MM.1S (cell line): ENCODE measurements around the gene PPP1R1C.

ENCODE experiments used
- DNase-seq: peaks from one replicate; pipeline ENCODE4 v3.0.0-alpha.2; 2015
- H2AFZ ChIP-seq: fragments of 300-600 bp; sonication (generic); 2 replicates; pipeline ENCODE4 v1.6.0; 2016; ENCODE audit warnings: antibody characterized with exemption, low read length
- H3F3A ChIP-seq: fragments of 300-600 bp; sonication (generic); 2 replicates; pipeline ENCODE4 v1.6.1; 2016; ENCODE audit warnings: mild to moderate bottlenecking, antibody characterized with exemption, low read length, moderate library complexity, mixed read lengths; ENCODE audit not compliant: insufficient read depth
- H3K27ac ChIP-seq: fragments of 300-600 bp; sonication (generic); 2 replicates; pipeline ENCODE4 v1.5.1; 2016; ENCODE audit warnings: mild to moderate bottlenecking, low read length
- H3K27me3 ChIP-seq: fragments of 300-600 bp; sonication (generic); replicated peaks from 2 replicates; pipeline ENCODE4 v1.6.0; 2016; ENCODE audit warnings: low read length; ENCODE audit not compliant: insufficient read depth
- H3K36me3 ChIP-seq: fragments of 300-600 bp; sonication (generic); replicated peaks from 2 replicates; pipeline ENCODE4 v1.6.1; 2016; ENCODE audit warnings: mild to moderate bottlenecking, low read length, mixed read lengths; ENCODE audit not compliant: insufficient read depth
- H3K4me1 ChIP-seq: fragments of 300-600 bp; sonication (generic); 2 replicates; pipeline ENCODE4 v1.6.1; 2016; ENCODE audit warnings: low read length, mixed read lengths
- H3K4me2 ChIP-seq: fragments of 300-600 bp; sonication (generic); 2 replicates; pipeline ENCODE4 v1.6.0; 2016; ENCODE audit warnings: low read depth, low read length
- H3K4me3 ChIP-seq: fragments of 300-600 bp; sonication (generic); 2 replicates; pipeline ENCODE4 v1.5.1; 2016; ENCODE audit warnings: low read length, mixed read lengths
- H3K79me2 ChIP-seq: fragments of 300-600 bp; sonication (generic); 2 replicates; pipeline ENCODE4 v1.6.1; 2016; ENCODE audit warnings: mixed run types, low read length, mixed read lengths
- H3K9ac ChIP-seq: fragments of 300-600 bp; sonication (generic); 2 replicates; pipeline ENCODE4 v1.6.1; 2016; ENCODE audit warnings: low read length, mixed read lengths
- H3K9me2 ChIP-seq: fragments of 300-600 bp; sonication (generic); replicated peaks from 2 replicates; pipeline ENCODE4 v1.6.1; 2016; ENCODE audit warnings: mild to moderate bottlenecking, low read length, mixed read lengths; ENCODE audit not compliant: insufficient read depth
- H3K9me3 ChIP-seq: fragments of 300-600 bp; sonication (generic); replicated peaks from 2 replicates; pipeline ENCODE4 v1.6.1; 2016; ENCODE audit warnings: mild to moderate bottlenecking, low read length, mixed read lengths; ENCODE audit not compliant: insufficient read depth
- H4K20me1 ChIP-seq: fragments of 300-600 bp; sonication (generic); 2 replicates; pipeline ENCODE4 v1.6.1; 2016; ENCODE audit warnings: mild to moderate bottlenecking, low read length, moderate library complexity, mixed read lengths; ENCODE audit not compliant: insufficient read depth
- EZH2 ChIP-seq: fragments of 300-600 bp; sonication (generic); optimal IDR thresholded peaks from 2 replicates; pipeline ENCODE3; 2017; ENCODE audit warnings: low read depth, mild to moderate bottlenecking, antibody characterized with exemption, low read length, mixed read lengths
- EZH2phosphoT487 ChIP-seq: fragments of 300-600 bp; sonication (generic); IDR thresholded peaks from 2 replicates; pipeline ENCODE4 v1.6.1; 2018; ENCODE audit warnings: antibody characterized with exemption, low read length
- TF ChIP-seq, protein P1 (sequence below): fragments of 300-600 bp; sonication (generic); IDR thresholded peaks from 2 replicates; pipeline ENCODE4 v1.5.1; 2016; ENCODE audit warnings: antibody characterized with exemption, low read length, mixed read lengths

The PPP1R1C gene

DNA sequence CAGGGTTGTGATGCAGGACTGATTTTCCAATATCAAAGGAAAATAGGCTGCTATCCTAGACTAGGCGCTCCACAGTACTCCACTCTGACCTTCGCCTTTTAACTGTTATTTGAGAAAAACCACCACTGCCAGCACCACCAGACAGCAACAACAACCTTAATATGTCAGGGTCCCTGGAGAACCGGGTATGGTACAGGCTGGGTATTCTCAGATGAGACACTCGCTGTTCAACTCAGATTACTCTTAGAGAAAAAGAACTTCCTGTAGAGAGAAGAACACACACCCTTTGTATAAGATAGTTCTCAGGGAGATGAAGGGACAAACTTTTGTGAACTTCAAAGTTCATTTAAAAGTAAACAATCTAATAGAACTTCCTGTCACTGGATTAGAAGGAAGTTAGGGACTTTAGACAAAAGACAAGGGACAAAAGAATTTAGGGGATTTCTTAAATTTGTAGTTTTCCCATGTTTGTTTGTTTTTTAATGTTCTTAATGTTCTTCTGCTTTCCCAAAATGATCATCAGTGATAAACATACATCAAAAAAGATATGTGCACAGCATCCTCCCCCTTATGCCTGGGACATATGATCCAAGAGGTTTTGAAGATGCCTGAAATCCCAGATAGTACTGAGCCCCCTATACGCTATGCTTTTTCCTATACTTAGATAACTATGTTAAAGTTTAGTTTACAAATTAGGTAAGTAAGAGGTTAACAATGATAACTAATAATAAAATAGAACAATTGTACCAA is 41.3 kb upstream of the PPP1R1C start:
- Histone ChIP-seq H3K9ac (no peak overlapping the region), H3K36me3 (no peaks in the 10 kb centered on the region), H3K27me3 (no peaks in the 10 kb centered on the region), H3K9me3 (no peaks in the 10 kb centered on the region), H3K79me2 (no peaks in the 10 kb centered on the region), H3F3A (no peaks in the 10 kb centered on the region), H3K4me1 (no peaks in the 10 kb centered on the region), H2AFZ (no peak overlapping the region), H3K9me2 (no peaks in the 10 kb centered on the region), H3K4me3 (no peak overlapping the region), H3K4me2 (no peak overlapping the region), H3K27ac (no peak overlapping the region), H4K20me1 (no peaks in the 10 kb centered on the region)
- TF ChIP-seq EZH2: no peak
- no peak for TF ChIP-seq EZH2phosphoT487
- TF ChIP-seq, protein P1, sequence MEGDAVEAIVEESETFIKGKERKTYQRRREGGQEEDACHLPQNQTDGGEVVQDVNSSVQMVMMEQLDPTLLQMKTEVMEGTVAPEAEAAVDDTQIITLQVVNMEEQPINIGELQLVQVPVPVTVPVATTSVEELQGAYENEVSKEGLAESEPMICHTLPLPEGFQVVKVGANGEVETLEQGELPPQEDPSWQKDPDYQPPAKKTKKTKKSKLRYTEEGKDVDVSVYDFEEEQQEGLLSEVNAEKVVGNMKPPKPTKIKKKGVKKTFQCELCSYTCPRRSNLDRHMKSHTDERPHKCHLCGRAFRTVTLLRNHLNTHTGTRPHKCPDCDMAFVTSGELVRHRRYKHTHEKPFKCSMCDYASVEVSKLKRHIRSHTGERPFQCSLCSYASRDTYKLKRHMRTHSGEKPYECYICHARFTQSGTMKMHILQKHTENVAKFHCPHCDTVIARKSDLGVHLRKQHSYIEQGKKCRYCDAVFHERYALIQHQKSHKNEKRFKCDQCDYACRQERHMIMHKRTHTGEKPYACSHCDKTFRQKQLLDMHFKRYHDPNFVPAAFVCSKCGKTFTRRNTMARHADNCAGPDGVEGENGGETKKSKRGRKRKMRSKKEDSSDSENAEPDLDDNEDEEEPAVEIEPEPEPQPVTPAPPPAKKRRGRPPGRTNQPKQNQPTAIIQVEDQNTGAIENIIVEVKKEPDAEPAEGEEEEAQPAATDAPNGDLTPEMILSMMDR: no peak
- no peak for DNase-seq

DNA sequence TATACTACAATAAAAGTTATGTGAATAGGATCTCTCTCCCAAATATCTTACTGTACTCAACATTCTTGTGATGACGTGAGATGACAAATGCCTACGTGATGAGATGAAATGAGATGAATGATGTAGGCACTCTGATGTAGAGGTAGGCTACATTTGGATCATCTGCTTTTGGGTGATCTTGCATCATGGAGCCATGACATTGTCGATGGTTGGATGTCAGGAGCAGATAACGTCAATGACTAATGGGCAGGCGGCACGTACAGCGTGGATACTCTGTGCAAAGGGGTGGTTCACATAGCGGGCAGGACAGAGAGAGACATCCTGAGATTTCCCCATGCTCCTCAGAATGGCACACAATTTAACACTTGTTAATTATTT is 40.8 kb upstream of the PPP1R1C start:
- Histone ChIP-seq H3K27ac (no peak overlapping the region), H3K36me3 (no peaks in the 10 kb centered on the region), H3K9me3 (no peaks in the 10 kb centered on the region), H4K20me1 (no peaks in the 10 kb centered on the region), H2AFZ (no peak overlapping the region), H3K27me3 (no peaks in the 10 kb centered on the region), H3K9ac (no peak overlapping the region), H3K79me2 (no peaks in the 10 kb centered on the region), H3K9me2 (no peaks in the 10 kb centered on the region), H3K4me1 (no peaks in the 10 kb centered on the region), H3F3A (no peaks in the 10 kb centered on the region), H3K4me3 (no peak overlapping the region), H3K4me2 (no peak overlapping the region)
- TF ChIP-seq EZH2phosphoT487: no peak
- TF ChIP-seq, protein P1: no peak
- no peak for TF ChIP-seq EZH2
- no peak for DNase-seq

DNA sequence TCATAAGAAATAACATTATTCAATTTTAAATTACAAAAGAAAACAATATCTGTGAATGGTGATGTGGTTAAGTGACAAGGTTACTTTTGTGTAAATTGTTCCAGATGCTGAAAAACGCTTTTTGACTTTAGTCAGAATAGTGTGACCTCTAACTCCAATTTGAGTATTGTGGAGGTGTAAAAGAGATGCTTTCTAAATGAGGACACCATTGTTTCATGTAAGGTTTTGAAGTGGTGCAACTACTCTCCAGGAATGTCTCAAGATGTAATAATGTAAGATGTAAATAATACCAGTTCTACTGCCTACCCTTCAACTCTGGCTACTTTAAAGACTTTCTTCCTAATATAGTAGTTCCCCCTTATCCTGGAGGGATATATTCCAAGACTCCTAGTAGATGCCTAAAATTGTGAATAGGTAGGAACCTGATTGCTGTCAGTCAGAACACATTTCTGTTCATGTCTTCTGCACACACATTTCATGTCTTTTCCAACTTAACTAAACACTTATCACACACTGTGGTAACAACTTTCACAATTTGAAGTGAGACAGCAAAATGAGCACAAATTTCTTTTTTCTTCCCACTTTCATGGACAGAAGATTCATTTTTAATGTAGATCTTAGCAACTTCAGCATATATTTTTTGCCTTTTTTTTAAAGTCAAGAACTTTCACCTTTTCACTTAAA is 39.1 kb upstream of the PPP1R1C start:
- no peaks in the 10 kb centered on the region for H3F3A ChIP-seq
- H3K36me3 ChIP-seq: no peaks in the 10 kb centered on the region
- no peaks in the 10 kb centered on the region for H3K9me2 ChIP-seq
- no peak for DNase-seq
- H3K27me3 ChIP-seq: no peaks in the 10 kb centered on the region
- no peaks in the 10 kb centered on the region for H3K79me2 ChIP-seq
- no peaks in the 10 kb centered on the region for H3K4me1 ChIP-seq
- no peaks in the 10 kb centered on the region for H3K9me3 ChIP-seq
- no peak overlapping the region for H2AFZ ChIP-seq
- H3K9ac ChIP-seq: no peak overlapping the region
- no peaks in the 10 kb centered on the region for H4K20me1 ChIP-seq
- no peak for TF ChIP-seq EZH2
- TF ChIP-seq EZH2phosphoT487: no peak
- TF ChIP-seq, protein P1: no peak
- H3K27ac ChIP-seq: no peak overlapping the region
- no peak overlapping the region for H3K4me3 ChIP-seq
- H3K4me2 ChIP-seq: no peak overlapping the region
